Middle frontal gyrus (tissue), 1 donor: ENCODE results near the gene MAN1C1.
"Not testable (repeated sequence)": the region's sequence is repeated elsewhere in the genome, so short reads cannot be mapped to it uniquely, and the experiment has no call there.

Source experiments
- DNase-seq: peaks from one replicate; pipeline ENCODE4 v3.0.0-alpha.2; 2015; ENCODE audit warnings: low spot score; ENCODE audit errors: extremely low spot score

MAN1C1 gene

DNA sequence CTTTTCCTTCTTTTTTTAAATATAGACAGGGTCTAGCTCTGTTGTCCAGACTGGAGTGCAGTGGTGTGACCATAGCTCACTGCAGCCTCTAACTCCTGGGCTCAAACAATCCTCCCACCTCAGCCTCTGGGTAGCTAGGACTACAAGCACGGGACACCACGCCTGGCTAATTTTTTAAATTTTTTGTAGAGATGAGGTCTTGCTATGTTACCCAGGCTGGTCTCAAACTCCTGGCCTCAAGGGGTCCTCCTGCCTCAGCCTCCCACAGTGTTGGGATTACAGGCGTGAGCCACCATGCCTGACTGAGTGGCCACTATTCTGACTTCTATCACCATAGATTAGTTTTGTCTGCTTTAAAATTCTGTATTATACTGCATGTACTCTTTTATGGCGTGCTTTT, 80.1 kb downstream of the MAN1C1 start:
- not testable (repeated sequence) for DNase-seq

DNA sequence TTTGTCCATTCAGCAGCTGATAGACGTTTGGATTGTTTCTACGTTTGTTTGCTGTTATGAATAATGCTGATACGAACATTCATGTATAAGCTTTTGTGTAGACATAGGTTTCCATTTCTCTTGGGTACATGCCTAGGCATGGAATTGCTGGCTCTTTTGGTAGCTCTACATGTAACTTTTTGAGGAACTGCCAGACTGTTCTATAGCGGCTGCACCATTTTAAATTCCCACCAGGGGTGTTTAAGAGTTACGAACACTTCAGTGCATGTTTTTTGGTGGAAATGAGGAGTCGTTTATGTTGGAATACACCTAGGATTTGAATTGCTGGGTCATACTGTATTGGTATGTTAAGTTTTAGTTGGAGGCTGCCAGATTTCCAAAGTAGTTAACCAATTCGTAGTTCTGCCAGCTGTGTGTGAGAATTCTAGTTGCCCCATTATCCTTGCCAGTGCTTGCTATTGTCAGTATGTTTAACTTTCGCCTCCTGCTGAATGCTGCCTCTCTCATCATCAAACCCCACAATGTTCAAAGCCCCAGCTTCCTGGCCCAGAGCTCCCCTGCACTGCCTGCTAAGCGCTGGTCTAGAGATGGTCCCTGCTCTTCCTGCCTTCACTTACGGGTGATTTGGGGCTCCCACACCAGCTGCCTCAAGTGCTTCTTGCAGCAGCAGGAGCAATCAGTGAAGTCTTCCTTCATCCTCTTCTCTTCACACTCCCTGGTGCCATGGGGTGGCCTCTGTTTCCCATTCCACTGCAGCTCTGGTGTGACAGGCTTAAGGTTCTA, 81.0 kb downstream of the MAN1C1 start:
- no peak for DNase-seq

DNA sequence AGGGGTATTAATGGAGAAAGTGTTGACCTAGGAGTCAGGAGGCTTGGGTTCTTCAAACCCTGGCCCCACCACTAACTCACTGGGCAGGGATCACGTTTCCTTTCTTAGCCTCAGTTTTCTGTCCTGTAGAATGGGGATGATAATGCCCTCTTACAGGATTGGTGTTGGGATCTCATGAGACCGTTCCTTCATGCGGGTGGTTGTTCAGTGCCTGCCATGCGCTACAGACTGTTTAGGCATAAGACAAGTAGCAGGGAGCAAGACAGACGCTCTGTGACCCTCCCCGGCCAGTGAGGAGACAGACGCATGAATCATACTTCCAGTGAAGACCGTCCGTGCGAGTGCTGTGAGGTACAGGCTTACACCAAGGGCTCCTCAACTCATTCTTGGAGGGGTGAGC, 81.7 kb downstream of the MAN1C1 start:
- no peak for DNase-seq

DNA sequence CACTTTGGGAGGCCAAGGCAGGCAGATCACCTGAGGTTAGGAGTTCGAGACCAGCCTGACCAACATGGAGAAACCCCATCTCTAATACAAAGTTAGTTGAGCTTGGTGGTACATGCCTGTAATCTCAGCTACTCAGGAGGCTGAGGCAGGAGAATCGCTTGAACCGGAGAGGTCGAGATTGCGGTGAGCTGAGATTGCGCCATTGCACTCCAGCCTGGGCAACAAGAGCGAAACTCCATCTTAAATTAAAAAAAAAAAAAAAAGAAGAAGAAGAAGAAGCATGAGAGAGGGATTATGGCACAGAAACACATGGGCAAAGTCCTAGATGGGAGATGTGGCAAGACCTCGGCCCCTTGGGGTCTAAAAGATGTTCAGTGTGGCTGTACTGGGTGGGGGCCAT, 82.5 kb downstream of the MAN1C1 start:
- not testable (repeated sequence) for DNase-seq

DNA sequence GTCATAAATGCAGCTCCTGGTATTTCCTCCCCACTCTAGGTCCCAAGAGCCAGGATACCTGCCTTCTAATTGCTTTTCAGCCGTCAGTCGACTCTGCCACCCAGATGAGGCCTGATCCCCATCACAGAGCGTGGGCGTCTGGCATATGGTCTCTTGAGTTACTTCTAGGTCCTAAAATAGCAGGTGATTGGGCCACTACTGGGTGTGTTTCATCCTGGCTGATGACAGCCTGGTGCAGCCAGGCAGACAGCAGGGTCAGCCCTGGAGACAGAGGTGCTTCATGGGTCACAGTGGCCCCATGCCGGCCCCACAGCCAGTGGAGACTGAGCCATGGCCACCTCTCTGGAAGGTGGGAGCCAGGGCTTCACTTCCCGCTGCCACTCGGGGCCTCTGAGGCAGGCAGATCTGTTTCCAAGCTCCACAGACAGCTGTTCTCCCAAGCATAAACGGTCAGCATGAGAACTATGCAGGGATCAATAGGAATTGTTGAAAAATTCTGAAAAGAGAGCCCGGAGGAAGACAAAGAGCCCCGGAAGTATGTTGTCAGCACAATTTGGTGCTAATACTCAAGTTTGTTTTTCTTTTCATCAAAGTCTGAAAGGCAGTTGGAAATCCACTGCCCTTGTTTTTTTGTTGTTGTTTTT, 83.0 kb downstream of the MAN1C1 start:
- DNase-seq = no peak

DNA sequence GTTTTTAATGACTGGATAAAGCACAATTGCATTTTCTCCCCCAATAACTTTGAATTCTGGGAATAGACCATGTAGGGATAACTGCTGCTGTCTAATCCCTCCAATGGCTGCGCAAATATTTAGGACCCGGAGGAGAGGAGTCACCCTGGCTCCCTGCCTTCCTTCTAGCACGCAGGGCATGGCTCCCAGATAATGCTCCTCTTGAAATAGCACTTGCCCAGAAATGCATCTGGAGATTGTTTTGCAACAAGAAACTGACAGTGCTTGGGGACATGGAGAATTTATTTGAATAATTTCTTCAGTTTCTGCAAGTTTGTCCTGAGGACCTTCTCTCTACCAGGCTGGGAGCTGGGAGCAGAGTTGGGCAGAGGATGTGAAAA, 83.5 kb downstream of the MAN1C1 start:
- peak; percentile 27 for DNase-seq

DNA sequence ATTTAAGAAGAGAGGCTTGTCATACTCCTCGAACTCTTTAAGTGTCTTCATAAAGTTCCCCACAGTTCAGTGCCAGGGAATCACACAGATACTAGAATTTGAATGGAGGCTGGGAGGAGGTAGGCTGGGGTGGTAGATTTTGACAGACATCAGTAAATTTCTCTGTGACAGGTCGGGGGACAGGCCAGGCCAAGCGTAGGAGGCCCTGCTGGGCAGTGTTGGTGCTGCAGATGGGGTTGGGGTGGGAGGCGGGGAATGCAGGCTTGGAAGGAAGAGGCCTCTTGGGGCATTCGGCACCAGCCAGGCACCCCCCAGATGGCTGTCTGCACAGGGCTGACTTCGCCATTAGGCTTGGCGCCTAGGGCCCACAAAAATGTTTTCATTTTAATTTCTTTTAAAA, 84.0 kb downstream of the MAN1C1 start:
- no peak for DNase-seq

DNA sequence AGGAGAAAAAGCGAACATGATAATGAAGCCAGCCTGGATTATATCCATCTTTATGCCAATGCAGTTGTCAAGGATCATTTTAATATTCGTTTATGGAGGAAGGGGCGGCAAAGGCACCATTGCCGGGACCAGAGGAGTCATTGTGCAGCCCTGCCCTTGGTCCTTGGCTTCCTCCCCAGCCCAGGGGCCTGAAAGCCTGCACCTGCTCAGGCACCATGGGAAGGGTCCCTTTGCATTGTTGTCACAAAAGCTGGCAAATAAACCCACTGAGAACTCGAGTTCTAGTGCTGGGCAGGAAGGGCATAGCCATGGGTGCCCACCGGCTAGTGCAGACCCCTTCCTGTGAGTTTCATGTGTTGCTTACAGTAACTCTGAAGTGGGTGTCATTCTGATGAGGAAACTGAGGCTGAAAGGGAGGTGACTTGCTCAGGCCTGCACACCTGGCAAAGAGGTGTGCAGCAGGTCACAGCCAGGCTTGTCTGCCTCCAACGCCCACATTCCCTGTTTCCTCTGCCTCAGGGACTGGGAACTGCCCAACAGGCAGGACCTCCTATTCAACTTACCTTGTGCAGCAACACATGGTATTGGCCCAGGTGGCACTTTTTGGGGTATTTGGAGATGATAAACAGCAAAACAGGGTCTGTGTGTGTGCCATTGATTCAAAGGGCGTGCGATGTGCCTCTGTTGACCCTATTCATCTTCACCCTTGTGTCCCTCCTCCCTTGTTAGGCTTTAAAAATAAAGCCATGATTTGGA, 84.6 kb downstream of the MAN1C1 start:
- DNase-seq = no peak

DNA sequence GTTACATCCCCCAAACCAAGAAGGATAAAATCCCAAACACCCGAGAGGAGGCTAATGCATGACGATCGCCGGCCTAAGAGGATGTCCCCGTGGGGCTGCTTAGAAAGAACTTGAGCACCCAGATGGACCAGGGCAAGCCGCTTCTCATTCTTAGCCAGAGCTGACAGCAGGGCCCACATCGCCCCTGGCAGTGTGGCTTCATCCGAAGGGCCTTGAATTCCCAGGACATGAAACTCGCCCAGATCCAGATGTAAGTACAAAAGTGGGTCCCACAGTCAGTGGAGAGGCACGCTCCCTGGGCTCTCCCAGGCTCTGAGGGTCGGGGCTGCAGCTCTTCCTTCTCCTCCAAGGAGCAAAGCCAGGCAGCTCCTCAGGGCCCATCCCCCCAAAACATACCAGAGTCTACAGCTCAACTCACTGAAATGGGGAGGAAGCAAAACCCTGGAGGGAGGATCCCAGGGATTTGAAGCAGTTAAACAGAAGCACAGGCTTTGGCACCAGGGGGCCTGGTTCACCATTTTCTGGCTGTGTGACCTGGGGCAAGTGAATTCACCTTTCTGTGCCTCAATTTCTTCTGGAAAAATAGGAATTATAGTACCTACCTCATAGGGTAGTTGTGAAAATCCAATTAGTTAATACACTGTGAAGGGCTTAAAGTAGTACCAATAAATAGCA, 85.6 kb downstream of the MAN1C1 start:
- DNase-seq = no peak

DNA sequence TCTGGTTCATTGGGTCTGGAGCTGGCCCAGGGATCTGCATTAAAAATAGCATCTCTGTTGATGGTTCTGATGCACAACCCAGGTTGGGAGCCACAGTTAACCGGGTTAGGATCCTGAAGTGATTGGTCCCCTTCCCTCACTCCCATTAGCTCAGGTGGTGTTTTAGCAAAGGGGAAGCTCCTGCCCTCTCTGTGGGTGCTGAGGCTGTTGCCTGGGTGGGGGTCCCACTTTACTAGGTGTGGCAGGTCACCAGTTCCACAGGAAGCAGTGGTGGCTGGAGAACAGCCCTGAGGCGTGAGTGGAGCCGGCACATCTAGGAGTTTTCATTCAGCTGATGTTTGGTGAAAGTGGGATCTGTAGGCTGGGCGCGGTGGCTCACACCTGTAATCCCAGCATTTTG, 86.5 kb downstream of the MAN1C1 start:
- no peak for DNase-seq

DNA sequence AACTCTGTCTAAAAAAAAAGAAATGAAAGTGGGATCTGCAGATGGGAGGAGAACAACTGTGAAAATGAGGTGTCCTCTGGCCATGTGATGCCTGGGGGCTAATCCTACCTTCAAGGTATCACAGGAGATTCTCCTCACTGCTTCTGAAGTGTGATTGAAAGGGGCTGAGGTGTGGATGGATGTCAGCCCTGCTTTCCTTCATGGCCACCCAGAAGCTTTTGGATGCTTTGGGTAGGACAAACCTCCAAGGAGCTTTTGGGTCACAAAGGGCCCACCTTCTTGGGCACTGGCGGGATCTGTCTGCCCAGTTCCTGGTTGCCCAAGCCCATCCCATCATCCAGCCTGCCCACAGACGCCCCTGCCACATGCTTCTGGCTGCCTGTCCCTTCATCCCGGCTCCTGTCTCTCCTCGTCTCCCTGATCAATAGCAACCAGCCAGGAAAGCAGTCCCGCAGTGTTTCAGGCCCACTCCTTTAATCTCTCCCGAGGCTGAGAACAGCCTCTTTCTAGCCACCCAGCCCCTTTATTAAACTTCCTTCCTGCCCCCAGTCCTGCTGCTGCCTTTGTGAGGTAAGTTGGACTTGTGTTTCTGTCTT, 87.2 kb downstream of the MAN1C1 start:
- no peak for DNase-seq

DNA sequence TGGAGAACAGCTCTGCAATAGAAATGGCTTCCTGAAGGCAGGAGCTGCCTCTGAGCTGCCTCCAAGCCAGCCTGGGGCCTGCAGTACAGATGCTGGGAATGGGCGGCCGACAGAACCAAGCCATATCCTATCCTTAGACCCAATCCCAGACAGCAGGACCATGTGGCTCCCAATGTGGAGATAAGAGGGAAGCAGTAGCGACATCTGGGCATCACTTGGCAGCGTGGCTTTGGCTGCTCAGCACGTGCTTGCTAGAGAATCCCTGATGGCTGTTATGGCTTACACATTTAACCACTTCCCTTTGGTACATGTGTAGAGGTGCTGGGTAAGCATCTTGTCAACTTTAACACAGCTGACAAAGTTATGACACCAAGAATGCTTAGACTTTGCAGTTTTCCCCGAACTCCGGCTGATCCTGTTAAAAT, 87.7 kb downstream of the MAN1C1 start:
- DNase-seq = no peak

DNA sequence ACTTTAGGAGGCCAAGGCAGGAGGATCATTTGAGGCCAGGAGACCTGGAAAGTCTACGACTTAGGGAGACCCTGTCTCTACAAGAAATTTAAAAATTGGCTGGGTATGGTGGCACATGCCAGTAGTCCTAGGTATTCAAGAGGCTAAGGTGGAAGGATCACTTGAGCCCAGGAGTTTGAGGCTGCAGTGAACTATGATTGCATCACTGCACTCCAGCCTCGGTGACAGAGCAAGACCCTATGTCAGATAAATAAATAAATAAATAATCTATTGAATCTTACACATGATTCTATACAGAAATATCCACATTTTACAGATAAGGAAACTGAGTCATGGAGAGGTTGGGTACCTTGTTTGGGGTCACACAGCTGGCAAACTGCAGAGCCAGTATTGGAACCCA, 89.1 kb downstream of the MAN1C1 start:
- no peak for DNase-seq

DNA sequence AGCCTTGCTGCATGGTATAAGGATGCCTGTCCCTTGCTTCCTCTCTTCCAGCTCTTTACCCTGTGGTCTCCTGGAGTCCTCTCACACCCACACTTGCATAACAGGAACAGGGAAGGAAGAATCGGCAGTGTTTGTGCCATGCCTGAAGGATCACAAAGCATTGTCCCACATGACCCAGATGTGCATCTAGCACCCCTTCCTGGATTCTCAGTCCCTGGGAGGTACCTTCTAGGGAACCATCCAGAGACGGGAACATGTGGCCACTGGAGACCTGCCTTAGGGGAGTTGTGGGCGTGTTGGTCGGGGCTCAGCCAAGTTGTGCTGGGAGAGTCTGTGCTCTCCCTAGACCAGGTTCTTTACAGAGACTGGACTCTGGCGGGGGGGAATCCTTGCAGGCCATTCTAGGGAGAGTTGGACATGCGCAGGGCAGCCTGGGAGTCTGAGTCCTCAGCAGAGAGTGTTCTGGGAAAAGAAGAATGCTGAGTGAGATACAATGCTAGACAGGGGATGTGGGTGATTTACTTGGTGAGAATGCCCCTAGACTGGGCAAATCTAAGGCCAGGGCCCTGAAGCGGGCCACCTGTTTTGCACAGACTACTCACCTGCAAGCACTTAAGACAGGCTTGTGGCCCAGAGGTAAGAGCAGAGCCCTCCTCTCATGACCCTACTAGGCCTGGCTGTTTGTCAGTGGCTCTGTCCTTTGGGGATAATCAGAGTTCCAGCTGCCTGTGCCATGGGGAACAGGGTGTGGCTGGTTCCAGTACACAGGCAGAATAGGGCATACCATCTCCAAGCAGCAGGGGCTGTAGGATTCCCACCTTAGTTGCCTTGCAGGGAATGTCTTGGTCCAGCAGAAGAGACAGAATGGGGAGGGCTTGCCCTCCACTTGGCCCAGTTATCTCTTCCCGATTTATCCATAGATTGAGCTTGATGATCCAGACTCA, 89.8 kb downstream of the MAN1C1 start:
- no peak for DNase-seq

DNA sequence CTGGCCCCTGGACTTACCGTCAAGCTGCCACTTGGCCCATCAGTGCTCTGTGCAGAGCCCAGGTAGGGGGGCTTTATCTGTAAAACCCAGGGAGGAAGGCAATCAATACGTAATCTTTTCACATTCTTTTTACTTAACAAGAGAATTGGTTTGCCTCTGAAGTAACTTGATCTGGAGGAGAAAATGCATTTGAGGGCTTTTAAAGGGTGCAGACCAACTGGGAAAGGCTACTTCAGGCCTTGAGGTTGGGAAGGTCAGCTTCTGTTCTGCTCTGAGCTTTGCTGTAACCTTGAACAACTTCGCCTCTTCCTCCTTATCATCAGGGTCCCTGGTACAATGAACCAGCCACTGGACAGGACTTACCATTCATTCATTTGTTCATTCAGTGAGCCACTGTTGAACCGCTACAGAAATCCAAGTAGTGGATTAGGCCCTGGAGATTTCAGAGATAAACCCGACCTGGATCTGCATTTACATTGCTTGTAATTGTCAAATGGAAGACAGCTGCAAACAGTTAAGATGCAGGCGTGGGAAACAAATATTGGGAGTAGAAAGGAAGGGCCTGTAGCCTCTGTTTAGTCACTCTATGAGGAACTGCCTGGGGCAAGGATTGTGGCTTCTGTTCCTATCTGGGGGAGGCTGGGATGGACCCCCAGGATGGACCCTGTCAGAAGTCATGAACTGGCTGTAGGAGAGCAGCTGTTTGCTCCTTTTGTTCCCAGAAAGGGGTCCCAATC, 90.9 kb downstream of the MAN1C1 start:
- no peak for DNase-seq

DNA sequence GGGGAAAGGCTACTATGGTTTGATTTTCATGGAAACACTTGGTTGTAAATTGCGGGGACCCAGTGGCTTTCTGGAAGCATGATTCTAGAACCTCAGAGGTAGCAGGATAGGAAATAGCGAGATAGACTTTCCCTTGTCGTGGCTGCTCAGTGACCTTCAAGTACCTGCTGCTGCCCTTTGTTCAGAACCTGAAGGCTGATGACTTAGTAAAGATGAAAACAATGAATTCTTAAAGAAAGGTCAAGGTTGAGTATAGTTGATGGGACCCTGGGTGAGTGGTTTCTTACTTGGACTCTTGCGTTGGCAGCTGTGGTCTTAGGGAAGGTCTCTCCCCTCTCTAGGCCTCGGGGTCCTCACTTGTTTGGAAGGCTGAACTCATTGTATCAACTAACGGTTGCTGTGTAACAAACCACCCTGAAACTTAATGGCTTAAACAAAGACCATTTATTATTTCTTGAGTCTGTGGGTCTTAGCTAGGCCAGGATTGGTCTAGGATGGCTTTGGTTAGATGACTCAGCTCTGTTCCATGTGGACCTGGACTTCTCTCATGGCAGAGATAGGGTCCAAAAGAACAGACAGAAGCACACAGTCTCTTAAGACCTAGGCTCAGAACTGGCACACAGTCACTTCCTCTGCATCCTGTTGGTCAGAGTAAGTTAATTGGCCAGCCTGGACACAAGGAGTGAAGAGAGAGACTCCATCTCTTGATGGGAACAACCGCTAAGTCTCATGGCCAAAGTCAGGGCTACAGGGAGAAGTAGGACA, 94.2 kb downstream of the MAN1C1 start:
- no peak for DNase-seq

DNA sequence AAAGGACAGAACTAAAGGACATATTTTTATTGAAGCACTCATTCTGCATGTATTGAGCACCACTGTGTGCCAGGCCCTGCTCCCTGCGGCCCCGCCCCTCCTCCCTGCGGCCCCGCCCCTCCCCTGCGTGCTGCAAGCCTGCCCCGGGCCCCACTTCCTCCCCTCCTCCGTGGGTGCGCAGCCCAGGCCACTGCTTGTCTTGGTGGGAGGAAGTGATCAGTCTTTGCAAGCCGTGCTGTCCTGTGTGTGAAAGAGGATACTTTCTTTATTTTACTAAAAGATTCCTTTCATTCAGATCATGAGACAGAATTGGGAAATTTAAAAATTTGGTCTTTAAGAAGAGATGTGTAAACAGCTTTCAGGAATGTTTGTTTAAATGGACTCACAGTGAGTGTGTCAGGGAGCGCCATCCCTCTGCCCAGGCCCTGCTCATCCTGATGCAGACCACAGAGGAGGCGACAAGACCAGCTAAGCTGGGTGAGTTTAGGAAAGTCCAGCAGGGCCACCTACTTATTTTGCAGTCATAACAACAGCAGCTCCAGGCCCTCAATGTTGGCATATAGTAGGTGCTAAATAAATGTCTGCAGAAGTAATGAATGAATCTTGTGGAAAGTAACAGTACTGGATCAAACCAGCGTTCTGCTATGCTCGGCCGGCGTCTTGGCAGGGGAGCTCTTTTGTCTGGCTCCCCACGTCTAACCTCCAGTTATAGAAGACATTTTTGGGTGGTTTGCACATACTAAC, 95.1 kb downstream of the MAN1C1 start:
- no peak for DNase-seq

DNA sequence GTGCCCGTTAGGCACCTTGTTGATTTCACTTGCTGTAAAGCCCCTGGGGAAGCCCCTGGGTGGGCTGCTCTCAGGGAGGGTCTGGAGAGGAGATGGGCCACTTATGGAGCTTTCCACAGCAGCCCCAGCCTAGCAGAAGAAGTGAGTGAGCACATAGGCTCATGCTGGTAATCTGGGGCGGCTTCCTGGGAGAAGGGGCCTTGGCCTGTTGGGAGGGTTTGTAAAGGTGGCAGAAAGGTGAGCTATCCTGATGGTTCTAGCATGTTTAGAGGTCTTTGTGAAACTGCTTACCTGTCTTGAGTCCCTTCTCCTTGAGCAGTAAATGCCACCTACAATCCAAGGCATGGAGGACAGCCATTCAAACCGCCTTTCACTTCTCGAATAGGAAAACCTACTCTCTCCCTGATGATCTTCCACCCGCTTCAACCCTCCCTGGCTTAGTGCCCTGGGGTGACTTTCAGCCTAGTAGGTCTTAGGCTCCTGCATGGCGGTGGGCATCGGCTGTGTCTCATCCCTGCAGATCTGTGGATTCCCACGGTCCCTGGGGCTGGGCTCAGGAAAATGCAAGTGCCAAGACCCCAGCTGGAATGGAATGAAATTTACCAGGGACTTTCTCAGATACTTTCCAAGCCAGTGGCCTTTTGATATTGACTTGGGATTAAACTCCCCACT, 95.8 kb downstream of the MAN1C1 start:
- DNase-seq = no peak
